Sigmoid colon (tissue), 7 donors: Measurements from ENCODE around the gene TMEM59L. TPM values are rescaled to one million over a fixed set of nuclear protein-coding genes. Genes with fewer than 3 reads are reported as not detected.
A peak's percentile ranks its signal among the peaks of the same experiment; 100 is the strongest.

ENCODE experiments used
- DNase-seq: peaks from one replicate; pipeline ENCODE4 v3.0.0-alpha.2; 2019
- H3K27ac ChIP-seq, 4 donors: fragments of 200-600 bp; sonication (generic); one replicate each; pipeline ENCODE4 v1.5.1; 2016 to 2019; ENCODE audit warnings: mild to moderate bottlenecking in 1 of 4
- H3K27me3 ChIP-seq, 3 donors: fragments of 200-600 bp; sonication (generic); one replicate each; pipeline ENCODE4 v1.5.1; 2019; ENCODE audit warnings: mild to moderate bottlenecking in 1 of 3
- H3K36me3 ChIP-seq, 4 donors: fragments of 200-600 bp; sonication (generic); one replicate each; pipeline ENCODE4 v1.5.1; 2016 to 2019
- H3K4me1 ChIP-seq, 4 donors: fragments of 200-600 bp; sonication (generic); one replicate each; pipeline ENCODE4 v1.5.1; 2017 to 2019
- H3K4me3 ChIP-seq, 4 donors: fragments of 200-600 bp; sonication (generic); one replicate each; pipeline ENCODE4 v1.5.1; 2017 to 2019; ENCODE audit warnings: mild to moderate bottlenecking in 2 of 4, moderate library complexity in 1 of 4
- H3K9me3 ChIP-seq, 4 donors: fragments of 200-600 bp in 3 of 4; sonication (generic) in 3 of 4; one replicate each; pipeline versions ENCODE4 v1.5.1 to v1.6.1; 2013 to 2019
- EP300 ChIP-seq, 4 donors: sonication (generic); formaldehyde crosslinking; IDR thresholded peaks; one replicate each; pipeline ENCODE4 v1.6.1; 2017; ENCODE audit warnings: antibody characterized with exemption in 4 of 4
- POLR2A ChIP-seq, 2 donors: fragments of 450-650 bp; IDR thresholded peaks; one replicate each; pipeline ENCODE4 v1.6.1; 2016; ENCODE audit warnings: antibody characterized with exemption in 2 of 2, mild to moderate bottlenecking in 2 of 2, moderate library complexity in 2 of 2
- POLR2AphosphoS5 ChIP-seq, 4 donors: sonication (generic); formaldehyde crosslinking; IDR thresholded peaks; one replicate each; pipeline ENCODE4 v1.6.1; 2017; ENCODE audit warnings: antibody characterized with exemption in 4 of 4
- WGBS, 2 donors: extraction: QIAGEN DNeasy Blood & Tissue Kit; methylation state at CpG; one replicate each; pipeline ENCODE4 v1.1.7; 2013; 5-methylcytosine and 5-hydroxymethylcytosine counted together
- intact Hi-C: fragments of 100-400 bp; cut with DNase I; formaldehyde crosslinking; loops from one replicate; pipeline ENCODE4 v1.15.1; 2023
- polyA plus RNA-seq, 3 donors: library from polyadenylated mRNA; stranded (reverse); fragments of 200-250 nt; gene quantifications; one replicate each; pipeline ENCODE4 v1.2.3, GENCODE V29; 2013
- total RNA-seq, 4 donors: library from RNA; depleted of rRNA; stranded (reverse); fragments of >200 nt; gene quantifications; one replicate each; pipeline ENCODE4 v1.1.0, GENCODE V29; 2016
- TF ChIP-seq, protein P1 (sequence below), 4 experiments: fragments of 450-650 bp in 3 of 4; fragments of 200-600 bp in 1 of 4; IDR thresholded peaks; one replicate each; pipeline ENCODE4 v1.5.1; 2016 to 2019; ENCODE audit warnings: antibody characterized with exemption in 4 of 4, mild to moderate bottlenecking in 3 of 4, moderate library complexity in 2 of 4
- donor health status: healthy with polysubstance abuse.
- donor health status: Bipolar disorder and iron deficiency.
- donor health status: healthy.

The TMEM59L gene
- total and polyA plus RNA-seq, 7 donors, result 0.82 to 6.4 (median 5.0) TPM; not detected in 2

DNA sequence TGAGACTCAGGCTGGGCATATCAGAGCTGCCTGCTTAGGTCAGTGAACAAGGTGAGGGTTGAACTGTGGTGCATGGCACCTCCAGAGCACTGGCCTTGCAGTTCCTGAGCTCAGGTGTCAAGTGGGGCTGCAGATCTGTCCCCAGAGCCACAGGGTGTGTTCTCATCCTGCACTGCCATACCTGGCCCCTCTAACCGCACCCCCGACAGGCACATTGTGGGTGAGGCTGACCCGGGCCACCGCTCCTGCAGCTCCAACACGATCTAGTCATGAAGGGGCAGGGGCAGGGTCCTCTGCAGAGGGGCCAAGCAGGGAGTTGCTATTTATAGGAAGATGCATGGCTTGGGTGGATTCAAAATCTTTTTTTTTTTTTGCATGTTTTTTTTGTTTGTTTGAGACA, 54.1 kb downstream of the TMEM59L start:
- TF ChIP-seq POLR2AphosphoS5 (IDR thresholded peaks at IDR 0.05) (no peak), POLR2A (IDR thresholded peaks at IDR 0.05) (no peak), EP300 (IDR thresholded peaks at IDR 0.05) (no peak)
- TF ChIP-seq, protein P1, sequence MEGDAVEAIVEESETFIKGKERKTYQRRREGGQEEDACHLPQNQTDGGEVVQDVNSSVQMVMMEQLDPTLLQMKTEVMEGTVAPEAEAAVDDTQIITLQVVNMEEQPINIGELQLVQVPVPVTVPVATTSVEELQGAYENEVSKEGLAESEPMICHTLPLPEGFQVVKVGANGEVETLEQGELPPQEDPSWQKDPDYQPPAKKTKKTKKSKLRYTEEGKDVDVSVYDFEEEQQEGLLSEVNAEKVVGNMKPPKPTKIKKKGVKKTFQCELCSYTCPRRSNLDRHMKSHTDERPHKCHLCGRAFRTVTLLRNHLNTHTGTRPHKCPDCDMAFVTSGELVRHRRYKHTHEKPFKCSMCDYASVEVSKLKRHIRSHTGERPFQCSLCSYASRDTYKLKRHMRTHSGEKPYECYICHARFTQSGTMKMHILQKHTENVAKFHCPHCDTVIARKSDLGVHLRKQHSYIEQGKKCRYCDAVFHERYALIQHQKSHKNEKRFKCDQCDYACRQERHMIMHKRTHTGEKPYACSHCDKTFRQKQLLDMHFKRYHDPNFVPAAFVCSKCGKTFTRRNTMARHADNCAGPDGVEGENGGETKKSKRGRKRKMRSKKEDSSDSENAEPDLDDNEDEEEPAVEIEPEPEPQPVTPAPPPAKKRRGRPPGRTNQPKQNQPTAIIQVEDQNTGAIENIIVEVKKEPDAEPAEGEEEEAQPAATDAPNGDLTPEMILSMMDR (IDR thresholded peaks at IDR 0.05), result no peak
- Histone ChIP-seq H3K9me3 (no peaks in the 10 kb centered on the region), H3K4me3 (no peak overlapping the region), H3K27me3 (no peaks in the 10 kb centered on the region), H3K4me1 (peaks cover 0 to 48% (median 35%) of the 10 kb centered on the region in 4 donors), H3K36me3 (peaks cover 12 to 42% (median 25%) of the 10 kb centered on the region in 4 donors), H3K27ac (peak overlapping the region; percentile 73 to 84 (median 78))
- WGBS, 2 donors, result 91 to 93% methylated on average over 5 of the region's 5 CpGs
- intact Hi-C loops, result no loop called here
- no peak for DNase-seq

GRCh38 chr19:18667531-18668251, 55.0 kb downstream of the TMEM59L start:
- peaks cover 12 to 42% (median 25%) of the 10 kb centered on the region in 4 donors for H3K36me3 ChIP-seq
- no peak for DNase-seq
- no peaks in the 10 kb centered on the region for H3K9me3 ChIP-seq
- no peaks in the 10 kb centered on the region for H3K27me3 ChIP-seq
- no peak for TF ChIP-seq EP300 (IDR thresholded peaks at IDR 0.05)
- no peak for TF ChIP-seq POLR2A (IDR thresholded peaks at IDR 0.05)
- TF ChIP-seq, protein P1 (IDR thresholded peaks at IDR 0.05), result no peak
- no peak for TF ChIP-seq POLR2AphosphoS5 (IDR thresholded peaks at IDR 0.05)
- intact Hi-C loops, result no loop called here
- H3K4me1 ChIP-seq, result peaks cover 0 to 51% (median 44%) of the 10 kb centered on the region in 4 donors
- H3K4me3 ChIP-seq, result no peak overlapping the region
- WGBS, 2 donors, result 97 to 98% methylated on average over 55 of the region's 55 CpGs
- H3K27ac ChIP-seq, result no peak overlapping the region

GRCh38 chr19:18668252-18668631, 55.6 kb downstream of the TMEM59L start:
- TF ChIP-seq EP300 (IDR thresholded peaks at IDR 0.05) (no peak), POLR2A (IDR thresholded peaks at IDR 0.05) (no peak)
- Histone ChIP-seq H3K36me3 (peaks cover 12 to 42% (median 25%) of the 10 kb centered on the region in 4 donors), H3K27me3 (no peaks in the 10 kb centered on the region), H3K27ac (peak overlapping the region in 1 of 4 donors; percentile 71), H3K9me3 (no peaks in the 10 kb centered on the region), H3K4me3 (no peak overlapping the region), H3K4me1 (peaks cover 0 to 51% (median 44%) of the 10 kb centered on the region in 4 donors)
- intact Hi-C loops, result no loop called here
- WGBS, 2 donors, result 98% methylated on average over 38 of the region's 38 CpGs
- no peak for DNase-seq

DNA sequence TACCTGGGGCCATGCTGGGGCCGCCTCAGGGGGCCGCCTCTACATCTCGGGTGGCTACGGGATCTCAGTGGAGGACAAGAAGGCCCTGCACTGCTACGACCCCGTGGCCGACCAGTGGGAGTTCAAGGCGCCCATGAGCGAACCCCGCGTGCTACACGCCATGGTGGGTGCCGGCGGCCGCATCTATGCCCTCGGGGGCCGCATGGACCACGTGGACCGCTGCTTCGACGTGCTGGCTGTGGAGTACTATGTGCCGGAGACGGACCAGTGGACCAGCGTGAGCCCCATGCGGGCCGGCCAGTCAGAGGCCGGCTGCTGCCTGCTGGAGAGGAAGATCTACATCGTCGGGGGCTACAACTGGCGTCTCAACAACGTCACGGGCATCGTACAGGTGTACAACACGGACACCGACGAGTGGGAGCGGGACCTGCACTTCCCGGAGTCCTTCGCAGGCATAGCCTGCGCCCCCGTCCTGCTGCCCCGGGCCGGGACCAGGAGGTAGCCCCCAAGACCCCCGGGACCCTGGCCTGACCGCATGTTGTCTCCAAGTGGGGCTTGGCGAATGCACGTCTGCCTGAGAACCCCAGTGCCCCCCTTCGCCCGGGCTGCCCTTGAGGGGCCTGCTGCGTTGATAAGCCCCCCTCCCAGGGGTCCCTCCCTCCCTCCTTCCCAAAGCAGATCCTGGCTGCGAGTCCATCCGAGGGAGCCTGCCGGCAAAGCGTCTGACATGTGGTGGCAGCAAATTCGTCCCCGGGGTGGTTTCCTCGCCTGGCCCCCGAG, 56.3 kb downstream of the TMEM59L start:
- H3K36me3 ChIP-seq, result peaks cover 12 to 42% (median 25%) of the 10 kb centered on the region in 4 donors
- TF ChIP-seq, protein P1 (IDR thresholded peaks at IDR 0.05), result no peak
- TF ChIP-seq EP300 (IDR thresholded peaks at IDR 0.05), result no peak
- no peak for TF ChIP-seq POLR2A (IDR thresholded peaks at IDR 0.05)
- no peak for TF ChIP-seq POLR2AphosphoS5 (IDR thresholded peaks at IDR 0.05)
- DNase-seq, result no peak
- no peaks in the 10 kb centered on the region for H3K9me3 ChIP-seq
- intact Hi-C loops, result no loop called here
- H3K4me1 ChIP-seq, result peaks cover 0 to 49% (median 38%) of the 10 kb centered on the region in 4 donors
- no peaks in the 10 kb centered on the region for H3K27me3 ChIP-seq
- peak overlapping the region in 1 of 4 donors; percentile 71 for H3K27ac ChIP-seq
- H3K4me3 ChIP-seq, result no peak overlapping the region
- whole genome bisulfite sequencing, 2 donors, result 97% methylated on average over 58 of the region's 58 CpGs

DNA sequence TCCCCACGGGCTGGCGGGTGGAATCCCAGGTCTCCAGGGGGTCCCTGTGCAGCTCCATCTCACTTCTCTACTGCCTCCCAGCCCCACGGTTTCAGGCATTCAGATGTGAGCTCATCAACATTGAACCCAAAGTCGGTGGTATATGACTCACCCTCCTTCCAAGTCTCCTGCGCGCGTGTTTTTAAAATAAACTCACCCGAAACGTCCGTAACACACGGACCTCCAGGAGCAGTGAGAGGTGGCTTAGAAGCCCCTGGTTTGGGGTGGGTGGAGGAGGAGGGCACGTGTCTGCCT, 56.8 kb downstream of the TMEM59L start:
- 92 to 93% methylated on average over 12 of the region's 12 CpGs for WGBS, 2 donors
- no peaks in the 10 kb centered on the region for H3K27me3 ChIP-seq
- H3K4me3 ChIP-seq, result no peak overlapping the region
- no peaks in the 10 kb centered on the region for H3K9me3 ChIP-seq
- H3K36me3 ChIP-seq, result peaks cover 12 to 38% (median 25%) of the 10 kb centered on the region in 4 donors
- DNase-seq, result no peak
- TF ChIP-seq POLR2A (IDR thresholded peaks at IDR 0.05) (no peak), EP300 (IDR thresholded peaks at IDR 0.05) (no peak), POLR2AphosphoS5 (IDR thresholded peaks at IDR 0.05) (no peak)
- TF ChIP-seq, protein P1 (IDR thresholded peaks at IDR 0.05), result no peak
- peak overlapping the region in 1 of 4 donors; percentile 71 for H3K27ac ChIP-seq
- intact Hi-C loops, result no loop called here
- peaks cover 0 to 49% (median 35%) of the 10 kb centered on the region in 4 donors for H3K4me1 ChIP-seq
